Epithelial cell of proximal tubule (primary cell): ENCODE measurements around the gene LRRC37A. TPM values are rescaled to one million over a fixed set of nuclear protein-coding genes. Genes with fewer than 3 reads are reported as not detected.
"Not testable (repeated sequence)": the region's sequence is repeated elsewhere in the genome, so short reads cannot be mapped to it uniquely, and the experiment has no call there.

ENCODE experiments used
- DNase-seq: peaks from one replicate; pipeline ENCODE4 v3.0.0-alpha.2; 2011; ENCODE audit warnings: low read depth
- H3K4me3 ChIP-seq: 2 replicates; pipeline ENCODE4 v1.5.1; 2011; ENCODE audit warnings: low read depth, mild to moderate bottlenecking, low read length
- CTCF ChIP-seq: conservative IDR thresholded peaks from 2 replicates; pipeline ENCODE4 v1.5.1; 2012; ENCODE audit warnings: low read depth, mild to moderate bottlenecking, low read length
- total RNA-seq: library from RNA; depleted of rRNA; stranded (reverse); fragments of >200 nt; gene quantifications from 2 replicates; pipeline ENCODE4 v1.2.3, GENCODE V29; 2015

LRRC37A gene
- total RNA-seq, 1 donor from 2014 or later = 2.4 TPM

- DNase-seq = no peak
- peak; percentile 10 for TF ChIP-seq CTCF
- H3K4me3 ChIP-seq = peak overlapping the region; percentile 70
These were observed 28.0 kb upstream of the LRRC37A start for GRCh38 chr17:46266656-46267544.

DNA sequence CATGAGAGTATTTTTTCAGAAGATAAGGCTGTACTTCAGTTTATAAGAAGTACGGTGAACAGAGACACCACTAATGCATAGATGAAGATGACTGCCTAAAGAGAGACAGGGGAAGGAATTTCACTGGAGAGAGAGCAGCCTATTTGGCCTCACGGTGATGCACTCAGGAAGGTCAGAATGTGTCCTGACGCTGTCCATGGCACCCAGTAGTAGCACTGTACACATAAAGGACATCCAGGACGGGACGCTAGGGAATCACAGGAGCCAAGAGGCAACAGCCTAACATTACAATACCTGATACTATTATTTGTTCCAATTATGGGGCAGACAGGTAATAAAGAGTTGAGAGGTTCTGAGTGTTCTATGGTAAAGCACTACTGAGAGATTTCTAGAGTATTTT, 24.9 kb upstream of the LRRC37A start:
- H3K4me3 ChIP-seq = no peak overlapping the region
- no peak for TF ChIP-seq CTCF
- no peak for DNase-seq

GRCh38 chr17:46273541-46274236, 21.2 kb upstream of the LRRC37A start:
- no peak for TF ChIP-seq CTCF
- no peak for DNase-seq
- H3K4me3 ChIP-seq = no peak overlapping the region

- no peak overlapping the region for H3K4me3 ChIP-seq
- DNase-seq = no peak
- no peak for TF ChIP-seq CTCF
These were observed 20.7 kb upstream of the LRRC37A start for GRCh38 chr17:46274238-46274637.

DNA sequence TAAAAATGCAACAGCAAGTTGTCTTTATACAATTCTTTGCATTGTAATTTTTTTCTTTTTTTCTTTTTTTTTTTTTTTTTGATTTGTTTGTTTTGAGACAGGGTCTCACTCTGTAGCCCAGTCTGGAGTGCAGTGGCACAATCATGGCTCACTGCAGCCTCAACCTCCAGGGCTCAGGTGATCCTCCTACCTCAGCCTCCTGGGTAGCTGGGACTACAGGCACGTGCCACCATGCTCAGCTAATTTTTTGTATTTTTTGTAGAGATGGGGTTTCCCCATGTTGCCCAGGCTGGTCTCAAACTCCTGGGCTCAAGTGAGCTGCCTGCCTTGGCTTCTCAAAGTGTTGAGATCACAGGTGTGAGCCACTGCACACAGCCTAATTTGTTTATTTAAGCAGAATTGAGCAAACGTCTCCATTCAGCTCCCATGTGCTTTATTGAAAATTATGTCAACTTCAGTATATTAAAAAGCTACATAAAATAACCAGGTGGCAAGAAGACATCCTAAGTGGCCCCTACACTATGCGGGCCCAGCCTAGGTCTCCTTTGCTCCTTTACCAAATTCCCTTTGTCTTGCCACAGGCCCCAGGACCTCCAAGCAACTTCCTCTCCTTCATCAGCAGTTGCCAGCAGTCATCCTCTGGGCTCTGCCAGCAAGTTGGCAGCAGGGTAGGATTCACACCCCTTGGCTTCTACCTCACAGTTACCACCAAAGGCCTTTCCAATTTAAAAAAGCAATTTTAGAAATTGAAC, 18.0 kb upstream of the LRRC37A start:
- not testable (repeated sequence) for H3K4me3 ChIP-seq, DNase-seq

DNA sequence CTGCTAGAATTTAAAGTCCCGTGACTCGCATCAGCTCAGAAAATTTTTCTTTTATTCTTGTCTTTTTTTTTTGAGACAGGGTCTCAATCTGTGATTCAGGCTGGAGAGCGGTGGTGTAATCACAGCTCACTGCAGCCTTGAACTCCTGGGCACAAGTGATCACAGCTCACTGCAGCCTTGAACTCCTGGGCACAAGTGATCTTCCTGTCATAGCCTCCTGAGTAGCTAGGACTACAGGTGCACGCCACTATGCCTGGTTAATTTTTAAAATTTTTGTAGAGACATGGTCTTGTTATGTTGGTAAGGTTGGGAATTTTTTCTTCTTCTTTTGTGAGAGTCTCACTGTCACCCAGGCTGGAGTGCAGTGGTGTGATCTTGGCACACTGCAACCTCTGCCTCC, 13.6 kb upstream of the LRRC37A start:
- not testable (repeated sequence) for H3K4me3 ChIP-seq, DNase-seq

DNA sequence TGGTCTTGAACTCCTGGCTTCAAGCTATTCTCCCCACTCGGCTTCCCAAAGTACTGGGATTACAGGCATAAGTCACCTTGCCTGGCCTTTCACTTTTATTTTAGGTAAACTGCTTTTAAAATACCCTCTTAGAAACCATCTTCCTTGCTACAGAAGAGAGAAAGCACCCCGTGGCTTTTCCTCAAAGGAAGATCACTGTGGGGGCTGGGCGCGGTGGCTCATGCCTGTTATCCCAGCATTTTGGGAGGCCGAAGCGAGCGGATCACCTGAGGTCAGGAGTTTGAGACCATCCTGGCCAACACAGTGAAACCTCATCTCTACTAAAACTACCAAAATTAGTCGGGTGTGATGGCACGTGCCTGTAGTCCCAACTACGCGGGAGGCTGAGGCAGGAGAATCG, 12.3 kb upstream of the LRRC37A start:
- DNase-seq, H3K4me3 ChIP-seq: not testable (repeated sequence)

DNA sequence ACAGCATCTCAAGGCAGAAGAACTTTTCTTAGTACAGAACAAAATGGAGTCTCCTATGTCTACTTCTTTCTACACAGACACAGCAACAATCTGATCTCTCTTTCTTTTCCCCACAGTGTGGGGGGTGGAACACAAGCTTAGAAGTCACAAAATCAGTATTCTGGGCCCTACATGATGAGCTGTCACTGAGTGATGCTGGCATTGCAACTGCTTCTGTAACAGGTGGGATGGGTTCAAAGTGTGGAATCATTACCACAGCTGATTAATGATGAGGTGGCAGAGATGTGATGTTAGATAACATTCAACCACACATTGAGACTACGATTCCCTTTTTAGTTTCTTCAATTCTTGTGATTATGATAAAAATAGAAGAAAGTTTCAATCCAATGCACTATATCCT, 10.5 kb upstream of the LRRC37A start:
- H3K4me3 ChIP-seq, DNase-seq: not testable (repeated sequence)

DNA sequence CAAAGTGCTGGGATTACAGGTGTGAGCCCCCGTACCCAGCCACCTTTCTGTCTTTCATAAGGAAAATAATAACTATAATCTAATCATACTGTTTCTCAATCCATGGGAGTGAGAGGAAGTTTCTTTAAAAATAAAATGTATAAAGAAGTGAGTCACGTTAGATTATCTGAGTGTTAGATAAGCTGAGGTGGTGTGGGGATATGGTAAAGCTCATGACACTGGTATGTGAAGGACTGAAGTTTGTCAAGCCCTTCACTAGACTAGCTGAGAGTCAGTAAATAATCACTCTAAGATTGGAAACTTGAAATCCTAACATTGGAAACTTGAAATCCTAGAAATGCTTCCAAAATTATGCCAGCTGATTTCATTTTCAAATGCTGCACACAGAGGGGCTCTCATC, 9.4 kb upstream of the LRRC37A start:
- H3K4me3 ChIP-seq, DNase-seq: not testable (repeated sequence)
